Transverse colon (tissue), 4 donors: Measurements from ENCODE around the gene ITGBL1.

Experiments
- CTCF ChIP-seq, 5 experiments: fragments of 200-600 bp in 3 of 5; fragments of 450-650 bp in 2 of 5; sonication (generic) in 3 of 5; IDR thresholded peaks; 1 replicate in 2 of 5; 2 replicates in 3 of 5; pipeline ENCODE4 v1.5.1; 2016 to 2017; ENCODE audit warnings: antibody characterized with exemption in 5 of 5, inconsistent platforms in 3 of 5, mild to moderate bottlenecking in 2 of 5, moderate library complexity in 1 of 5
- EP300 ChIP-seq: sonication (generic); formaldehyde crosslinking; IDR thresholded peaks from one replicate; pipeline ENCODE4 v1.6.1; 2017; ENCODE audit warnings: antibody characterized with exemption, low read depth
- POLR2A ChIP-seq: fragments of 450-650 bp; IDR thresholded peaks from one replicate; pipeline ENCODE4 v1.6.1; 2016; ENCODE audit warnings: antibody characterized with exemption, mild to moderate bottlenecking, moderate library complexity
- POLR2AphosphoS5 ChIP-seq, 3 donors: sonication (generic); formaldehyde crosslinking; IDR thresholded peaks; one replicate each; pipeline ENCODE4 v1.6.1; 2016; ENCODE audit warnings: antibody characterized with exemption in 3 of 3

GRCh38 chr13:101447852-101448251 lies 4.6 kb upstream of the ITGBL1 start:
- TF ChIP-seq CTCF (IDR thresholded peaks at IDR 0.05) (no peak), POLR2A (no peak), POLR2AphosphoS5 (IDR thresholded peaks at IDR 0.05) (no peak), EP300 (no peak)
